ENCODE results near the gene ID2. TPM values are rescaled to one million over a fixed set of nuclear protein-coding genes. Genes with fewer than 3 reads are reported as not detected.

Gene ID2
- total and polyA plus RNA-seq, 10 of the 15 experiments (the other 5 are each of a cell fraction or from before 2014, with no cell fraction given): 39.0 to 613 (median 73.6) TPM

GRCh38 chr2:8709611-8710010 is 27.8 kb downstream of the ID2 start (continued):
- no peak for TF ChIP-seq CBFB (IDR thresholded peaks at IDR 0.05; ENCODE audit: low read depth)

GRCh38 chr2:8710951-8711350 is 29.1 kb downstream of the ID2 start:
- ChIA-PET POLR2A (no interaction called here), RAD21 (ENCODE audit: unreplicated experiment) (interaction anchor here (0.7 kb wide), 1 partner anchor 48 kb away, joined by 3 read pairs; no protein-coding TSS in a partner anchor), CTCF (no interaction called here), SMC1A (ENCODE audit: uncharacterized antibody, unreplicated experiment) (interaction anchor here (1.0 to 1.1 kb wide), 3 partner anchors 34 to 1547 kb away, joined by 3 to 5 read pairs (median 3); no protein-coding TSS in a partner anchor)
- Histone ChIP-seq H3K9me3 (replicated peaks; ENCODE audit: control insufficient read depth, insufficient read depth, low read length) (peaks cover 2% of the 10 kb centered on the region; the same call in 2 of the 3 replicates), H3K79me2 (ENCODE audit: control insufficient read depth, insufficient read depth, low read length) (no peaks in the 10 kb centered on the region), H2AFZ (ENCODE audit: control insufficient read depth, low read depth, low read length) (no peak overlapping the region), H3K4me1 (ENCODE audit: control insufficient read depth, insufficient read depth, low read length) (no peaks in the 10 kb centered on the region), H3K9ac (ENCODE audit: control insufficient read depth, insufficient read depth, low read length) (no peak overlapping the region), H3K4me3 (no peak overlapping the region), H3K27me3 (replicated peaks in 1 of 2; ENCODE audit: control insufficient read depth in 2 of 2, insufficient read depth in 2 of 2, low read length in 1 of 2) (no peaks in the 10 kb centered on the region), H3K4me2 (ENCODE audit: control insufficient read depth, insufficient read depth) (no peak overlapping the region), H3K27ac (ENCODE audit: control insufficient read depth, insufficient read depth) (no peak overlapping the region), H4K20me1 (ENCODE audit: control insufficient read depth, insufficient read depth) (no peaks in the 10 kb centered on the region), H3K36me3 (ENCODE audit: control insufficient read depth in 2 of 2, insufficient read depth in 2 of 2, low read length in 1 of 2) (no peaks in the 10 kb centered on the region)
- DNase-seq (ENCODE audit: low read depth, low spot score): no peak
- no peak for ATAC-seq
- no peak for FAIRE-seq
- WGBS (ENCODE audit: insufficient coverage, insufficient replicate concordance, low lambda C conversion rate, missing lambda C conversion rate): 61% methylated on average over 3 of the region's 3 CpGs
- TF ChIP-seq CREB1 (IDR thresholded peaks at IDR 0.05; ENCODE audit: low read depth): no peak
- in situ Hi-C loops (cut with MboI) (no loop called here), intact Hi-C loops (cut with micrococcal nuclease; ENCODE audit: unreplicated experiment) (no loop called here)
- BruUV-seq (replicated peaks): no TSS peak

- H3K4me2 ChIP-seq (ENCODE audit: control insufficient read depth, insufficient read depth): no peak overlapping the region
- no peaks in the 10 kb centered on the region for H3K36me3 ChIP-seq (ENCODE audit: control insufficient read depth in 2 of 2, insufficient read depth in 2 of 2, low read length in 1 of 2)
- no peak overlapping the region for H3K4me3 ChIP-seq
- in situ Hi-C loops (cut with MboI): no loop called here
- no peaks in the 10 kb centered on the region for H3K27me3 ChIP-seq (replicated peaks in 1 of 2; ENCODE audit: control insufficient read depth in 2 of 2, insufficient read depth in 2 of 2, low read length in 1 of 2)
- H3K9me3 ChIP-seq (replicated peaks; ENCODE audit: control insufficient read depth, insufficient read depth, low read length): peaks cover 2% of the 10 kb centered on the region; the same call in 2 of the 3 replicates
- ChIA-PET POLR2A (no interaction called here), RAD21 (ENCODE audit: unreplicated experiment) (no interaction called here), CTCF (no interaction called here), SMC1A (ENCODE audit: uncharacterized antibody, unreplicated experiment) (no interaction called here)
- H3K79me2 ChIP-seq (ENCODE audit: control insufficient read depth, insufficient read depth, low read length): no peaks in the 10 kb centered on the region
- H2AFZ ChIP-seq (ENCODE audit: control insufficient read depth, low read depth, low read length): no peak overlapping the region
- no TSS peak for BruUV-seq (replicated peaks)
- no peaks in the 10 kb centered on the region for H3K4me1 ChIP-seq (ENCODE audit: control insufficient read depth, insufficient read depth, low read length)
- H3K27ac ChIP-seq (ENCODE audit: control insufficient read depth, insufficient read depth): no peak overlapping the region
- WGBS (ENCODE audit: insufficient coverage, insufficient replicate concordance, low lambda C conversion rate, missing lambda C conversion rate): 13% methylated on average over 7 of the region's 7 CpGs
- H4K20me1 ChIP-seq (ENCODE audit: control insufficient read depth, insufficient read depth): no peaks in the 10 kb centered on the region
- no peak overlapping the region for H3K9ac ChIP-seq (ENCODE audit: control insufficient read depth, insufficient read depth, low read length)
- intact Hi-C loops (cut with micrococcal nuclease; ENCODE audit: unreplicated experiment): no loop called here
- no peak for ATAC-seq
- FAIRE-seq: no peak
- DNase-seq (ENCODE audit: low read depth, low spot score): no peak
- TF ChIP-seq GABPA (IDR thresholded peaks at IDR 0.05; ENCODE audit: low read depth) (no peak), RBBP5 (conservative IDR thresholded peaks at IDR 0.05) (no peak), CBX5 (IDR thresholded peaks at IDR 0.05; ENCODE audit: low read depth) (no peak), NR2C2 (IDR thresholded peaks at IDR 0.05; ENCODE audit: borderline replicate concordance, control insufficient read depth, insufficient read length, low read depth) (no peak), HDGF (IDR thresholded peaks at IDR 0.05) (no peak), BHLHE40 (IDR thresholded peaks at IDR 0.05; ENCODE audit: borderline replicate concordance in 1 of 2, low read depth in 2 of 2, low read length in 1 of 2) (no peak), IKZF2 (IDR thresholded peaks at IDR 0.05) (no peak), ZNF217 (IDR thresholded peaks at IDR 0.05) (no peak), CUX1 (IDR thresholded peaks at IDR 0.05; ENCODE audit: insufficient replicate concordance, low read depth, low read length) (no peak), POLR2AphosphoS2 (IDR thresholded peaks at IDR 0.05; ENCODE audit: low read depth, low read length) (no peak), PML (IDR thresholded peaks at IDR 0.05; ENCODE audit: low read length) (no peak)
These were observed 32.4 kb downstream of the ID2 start for GRCh38 chr2:8714283-8714682.

All from GM12878 (cell line).